Right renal pelvis (tissue), 4 donors: ENCODE measurements around the gene WASF2. TPM values are rescaled to one million over a fixed set of nuclear protein-coding genes. Genes with fewer than 3 reads are reported as not detected.
"Not testable (repeated sequence)": the region's sequence is repeated elsewhere in the genome, so short reads cannot be mapped to it uniquely, and the experiment has no call there.

Source experiments
- DNase-seq, 4 donors: peaks; one replicate each; pipeline ENCODE4 v3.0.0-alpha.2; 2013; ENCODE audit warnings: low read depth in 4 of 4, low spot score in 3 of 4, missing footprints in 1 of 4
- polyA plus RNA-seq, 4 donors: library from polyadenylated mRNA; unstranded; fragments of 120-200 nt; gene quantifications; one replicate each; pipeline ENCODE4 v1.2.1, GENCODE V29; 2013; ENCODE audit not compliant: insufficient read length in 4 of 4

The WASF2 gene
- polyA plus RNA-seq, 4 donors: 121 to 141 (median 136) TPM

DNA sequence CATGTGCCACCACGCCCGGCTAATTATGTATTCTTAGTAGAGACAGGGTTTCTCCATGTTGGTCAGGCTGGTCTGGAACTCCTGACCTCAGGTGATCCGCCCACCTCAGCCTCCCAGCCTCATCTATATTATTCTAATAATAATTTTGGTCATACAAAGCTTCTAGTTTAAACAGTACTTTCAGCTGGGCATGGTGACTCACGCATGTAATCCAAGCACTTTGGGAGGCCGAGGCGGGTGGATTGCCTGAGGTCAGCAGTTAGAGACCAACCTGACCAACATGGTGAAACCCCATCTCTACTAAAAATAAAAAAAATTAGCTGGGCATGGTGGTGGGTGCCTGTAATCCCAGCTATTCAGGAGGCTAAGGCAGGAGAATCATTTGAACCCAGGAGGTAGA is 26.1 kb downstream of the WASF2 start:
- not testable (repeated sequence) for DNase-seq

DNA sequence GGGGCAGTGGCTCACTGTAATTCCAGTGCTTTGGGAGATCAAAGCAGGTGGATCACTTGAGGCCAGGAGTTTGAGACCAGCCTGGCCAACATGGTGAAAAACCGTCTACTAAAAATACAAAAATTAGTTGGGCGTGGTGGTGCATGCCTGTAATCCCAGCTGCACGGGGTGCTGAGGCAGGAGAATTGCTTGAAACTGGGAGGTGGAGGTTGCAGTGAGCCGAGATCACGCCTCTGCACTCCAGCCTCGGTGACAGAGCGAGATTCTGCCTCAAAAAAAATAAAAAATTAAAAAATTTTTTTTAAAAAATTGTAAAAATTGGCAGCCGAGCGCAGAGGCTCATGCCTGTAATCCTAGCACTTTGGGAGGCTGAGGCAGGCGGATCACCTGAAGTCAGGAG is 31.4 kb downstream of the WASF2 start:
- not testable (repeated sequence) for DNase-seq

DNA sequence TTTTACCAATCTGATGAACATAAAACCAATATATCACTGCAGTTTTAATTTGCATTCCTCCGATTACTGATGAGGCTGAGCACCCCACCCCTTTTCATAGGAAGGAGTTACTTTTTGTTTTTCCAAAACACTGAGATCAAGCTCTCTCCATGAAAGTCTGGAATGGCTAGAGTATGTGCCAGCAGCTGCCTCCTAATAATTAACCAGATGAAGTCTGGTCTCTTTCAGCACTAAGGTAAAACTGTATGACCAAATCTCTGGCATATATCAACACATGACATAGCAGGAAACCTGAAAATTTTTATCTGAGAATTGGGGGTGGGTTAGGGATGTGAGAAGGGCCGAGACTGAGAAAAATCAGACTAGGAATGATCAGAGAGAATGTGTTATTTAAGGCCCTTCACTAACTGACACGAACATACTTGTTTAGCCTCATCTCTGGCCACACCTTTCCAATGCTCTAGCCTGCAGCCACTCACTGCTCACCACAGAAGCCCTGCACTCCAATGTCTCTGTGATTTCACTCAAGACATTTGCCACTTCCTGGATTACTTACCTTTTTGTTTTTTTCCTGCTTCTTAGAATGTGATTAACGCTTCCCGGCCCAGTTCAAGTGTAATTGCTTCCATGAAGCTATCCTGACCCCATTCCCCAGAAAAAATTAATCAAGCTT is 34.7 kb downstream of the WASF2 start:
- no peak for DNase-seq

GRCh38 chr1:27454610-27455009 is 35.4 kb downstream of the WASF2 start:
- no peak for DNase-seq

DNA sequence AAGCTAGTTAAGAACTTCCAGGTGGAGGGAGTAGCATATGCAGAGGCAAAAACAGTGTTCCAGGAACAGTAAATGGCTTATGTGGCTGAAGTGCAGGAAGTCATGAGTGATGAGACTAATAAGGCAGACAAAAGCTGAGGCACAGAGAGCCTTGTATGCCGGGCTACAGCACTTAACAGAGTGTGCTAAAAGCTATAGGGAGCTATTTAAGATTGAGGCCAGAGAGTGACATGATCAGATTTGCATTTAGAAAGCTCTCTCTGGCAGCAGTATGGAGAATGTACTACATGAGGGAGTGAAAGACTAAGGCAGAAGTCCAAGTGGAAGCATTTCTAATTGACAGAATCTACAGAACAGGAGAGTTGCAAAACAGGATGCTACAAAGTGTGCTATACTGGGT is 38.6 kb downstream of the WASF2 start:
- DNase-seq: no peak

DNA sequence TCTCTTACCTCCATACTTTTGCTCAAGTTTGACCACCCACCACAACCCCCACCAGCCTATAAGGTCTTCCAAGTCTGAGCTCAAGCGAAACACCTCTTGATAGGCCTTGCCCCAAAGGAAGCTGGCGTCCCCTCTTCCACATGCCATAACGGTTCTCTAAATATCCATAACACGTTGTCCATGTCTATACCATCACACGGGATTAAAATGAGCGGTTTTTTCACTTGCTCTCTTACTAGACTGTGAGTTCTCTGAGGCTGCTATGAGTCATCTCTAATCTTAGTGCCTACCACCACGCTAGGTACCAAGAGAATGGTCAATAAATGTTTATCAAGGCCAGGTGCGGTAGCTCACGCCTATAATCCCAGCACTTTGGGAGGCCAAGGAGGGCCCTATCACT is 41.0 kb downstream of the WASF2 start:
- no peak for DNase-seq

DNA sequence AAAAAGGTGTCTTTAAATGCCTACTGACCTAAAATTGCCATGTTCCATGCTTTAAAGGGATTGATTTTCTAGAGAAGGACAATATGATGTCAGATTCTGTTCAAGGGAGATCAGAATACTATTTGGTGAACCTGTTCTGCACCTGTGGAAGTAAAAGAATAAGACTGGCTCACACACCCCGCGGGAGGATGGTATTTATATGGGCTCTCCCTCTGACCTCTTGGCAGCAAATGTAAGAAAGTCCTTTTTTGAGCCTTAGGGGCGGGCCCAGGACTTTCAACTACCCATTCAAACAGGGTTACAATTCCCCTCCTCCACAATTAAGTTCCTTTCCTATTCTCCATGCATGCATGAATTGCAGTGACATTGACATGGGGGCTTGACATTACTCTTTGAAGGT is 42.1 kb downstream of the WASF2 start:
- no peak for DNase-seq

DNA sequence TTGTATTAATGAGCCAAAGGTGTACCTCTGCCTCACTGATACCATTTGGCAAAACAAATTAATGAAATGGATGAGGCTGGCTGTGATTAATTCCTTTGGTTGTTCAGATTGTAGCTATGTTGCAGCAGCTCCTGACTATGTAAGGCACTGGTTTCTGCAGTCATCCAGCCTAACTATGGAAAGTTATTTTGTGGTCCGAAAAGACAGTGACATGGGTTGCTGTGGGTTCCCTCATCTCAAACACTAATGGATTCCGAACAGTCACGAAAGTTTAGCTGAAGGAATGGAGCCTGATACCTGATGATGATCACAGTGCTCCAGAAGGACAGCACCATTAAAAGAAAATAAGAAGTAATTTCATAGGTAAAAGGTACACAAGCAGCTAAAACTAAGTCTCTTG is 42.6 kb downstream of the WASF2 start:
- DNase-seq: no peak

- no peak for DNase-seq
Measured at GRCh38 chr1:27446496-27447020, 43.4 kb downstream of the WASF2 start.

GRCh38 chr1:27445177-27445936 is 44.6 kb downstream of the WASF2 start:
- no peak for DNase-seq

DNA sequence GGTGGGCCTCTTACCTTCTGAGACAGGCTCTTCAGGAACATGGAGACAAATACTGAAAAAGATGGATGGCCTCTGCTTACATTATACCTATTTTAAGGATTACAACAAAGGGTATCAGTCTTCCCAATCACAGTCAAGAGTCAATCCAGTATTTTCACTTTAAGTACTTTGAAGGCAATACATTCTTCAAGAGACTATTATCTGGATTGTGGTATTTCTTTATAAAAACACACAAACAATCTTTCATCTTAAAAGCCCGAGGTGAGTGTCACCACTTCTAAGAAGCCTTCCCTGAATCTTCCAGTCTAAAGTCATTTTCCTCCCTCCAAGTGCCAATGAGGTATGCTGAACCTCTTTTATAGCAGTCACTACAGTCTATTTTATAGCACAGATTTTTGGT is 45.3 kb downstream of the WASF2 start:
- no peak for DNase-seq

GRCh38 chr1:27439150-27439549 is 50.8 kb downstream of the WASF2 start:
- no peak for DNase-seq

- no peak for DNase-seq
Measured at GRCh38 chr1:27438621-27439061, 51.3 kb downstream of the WASF2 start.

DNA sequence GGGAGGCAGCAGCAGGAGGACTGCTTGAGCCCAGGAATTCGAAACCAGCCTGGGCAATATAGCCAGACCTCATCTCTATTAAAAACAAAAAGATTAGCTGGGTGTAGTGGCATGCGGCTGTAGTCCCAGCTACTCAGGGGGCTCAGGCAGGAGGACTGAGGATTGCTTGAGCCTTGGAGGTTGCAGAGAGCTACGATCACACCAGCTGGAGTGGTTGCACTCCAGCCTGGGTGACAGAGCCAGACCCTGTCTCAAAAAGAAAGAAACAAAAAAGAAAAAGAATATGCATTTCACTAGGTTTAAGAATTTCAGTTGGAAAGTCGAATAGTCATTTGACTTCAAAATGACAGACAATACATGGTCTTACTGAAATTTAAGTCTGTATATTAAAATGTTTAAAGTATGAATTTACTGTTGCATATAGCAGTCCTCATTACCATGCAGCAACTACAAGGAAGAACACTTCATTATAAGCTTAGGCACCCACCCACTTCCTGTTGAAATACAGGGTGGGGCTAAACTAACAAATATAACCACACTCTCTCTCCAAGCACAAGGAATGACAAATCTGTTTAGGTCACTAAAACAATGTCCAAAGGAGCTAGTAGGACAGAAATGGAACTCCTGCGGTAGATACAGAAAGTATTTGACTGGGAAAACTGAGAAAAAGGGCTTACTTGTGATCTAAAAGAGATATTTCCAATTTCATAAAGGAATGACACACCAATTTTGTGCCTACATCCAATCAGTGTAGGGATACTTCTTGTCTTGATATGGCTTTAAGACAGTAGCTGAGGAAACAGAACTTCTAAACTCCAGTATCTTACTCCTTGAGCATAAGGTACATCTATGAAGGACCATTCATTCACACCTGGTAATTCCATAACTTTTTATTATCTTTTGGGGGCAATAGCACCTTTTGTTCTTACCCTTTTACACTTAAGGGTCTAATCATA is 53.5 kb downstream of the WASF2 start:
- DNase-seq: no peak

DNA sequence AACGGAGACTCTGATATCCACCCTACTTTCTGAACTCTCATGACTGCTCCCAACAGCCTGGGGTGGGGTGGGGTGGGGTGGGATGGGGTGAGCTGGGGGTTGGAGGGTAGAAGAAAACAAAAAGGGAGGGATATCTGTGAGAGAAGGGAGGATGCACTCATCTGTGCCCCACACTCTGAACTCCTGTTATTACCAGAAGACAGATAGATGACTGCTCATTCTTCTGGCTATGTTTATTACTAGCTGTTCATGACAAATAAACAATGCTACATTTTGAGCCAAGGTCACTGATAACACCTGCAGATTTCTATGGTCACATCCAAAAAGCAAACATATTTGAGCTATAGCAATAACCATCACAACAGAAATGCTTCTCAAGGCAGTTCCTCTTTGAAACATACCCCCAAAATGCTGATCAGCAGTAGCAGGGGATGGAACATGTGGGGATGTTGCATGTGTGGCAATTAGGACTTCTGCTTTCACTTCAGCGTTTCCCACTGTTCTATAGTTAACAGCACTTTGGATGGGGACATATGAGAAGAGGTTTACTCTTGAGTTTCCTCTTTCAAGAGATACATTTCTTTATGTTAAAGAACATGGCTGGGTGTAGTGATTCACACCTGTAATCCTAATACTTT is 54.3 kb downstream of the WASF2 start:
- DNase-seq: no peak

GRCh38 chr1:27433706-27434105 is 56.3 kb downstream of the WASF2 start:
- DNase-seq: no peak

DNA sequence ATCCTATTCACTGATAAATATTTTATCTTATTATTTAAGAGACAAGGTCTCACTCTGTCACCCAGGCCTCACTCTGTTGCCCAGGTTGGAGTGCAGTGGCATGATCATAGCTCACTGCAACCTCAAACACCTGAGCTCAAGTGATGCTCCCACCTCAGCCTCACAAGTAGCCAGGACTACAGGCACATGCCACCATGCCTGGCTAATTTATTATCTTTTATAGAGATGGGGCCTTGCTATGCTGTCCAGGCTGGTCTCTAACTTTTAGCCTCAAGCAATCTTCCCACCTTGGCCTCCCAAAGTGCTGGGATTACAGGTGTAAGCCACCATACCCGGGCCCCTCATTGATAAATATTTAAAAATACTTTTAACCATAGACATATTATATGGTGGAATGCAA is 57.2 kb downstream of the WASF2 start:
- DNase-seq: not testable (repeated sequence)

GRCh38 chr1:27431601-27431940 is 58.4 kb downstream of the WASF2 start:
- DNase-seq: no peak

- no peak for DNase-seq
Measured at GRCh38 chr1:27430903-27431600, 58.9 kb downstream of the WASF2 start.

DNA sequence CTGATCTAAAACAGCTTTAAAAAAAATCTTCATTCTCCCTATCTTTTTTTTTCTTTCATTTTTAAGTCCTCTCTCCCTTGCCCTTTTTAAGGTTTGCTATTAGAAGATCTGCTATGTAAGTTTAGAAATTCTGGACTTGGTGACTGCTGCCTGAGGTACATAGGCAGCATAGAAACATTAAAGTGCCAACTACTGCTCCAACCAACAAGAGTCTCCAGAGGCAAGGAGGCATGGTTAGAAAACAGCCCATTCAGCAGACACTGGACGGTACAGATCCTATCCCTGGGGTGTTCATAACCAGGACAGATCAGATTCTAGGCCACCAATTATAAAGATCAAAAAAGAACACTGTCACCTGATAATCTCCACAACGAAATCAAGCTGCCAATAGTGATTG is 60.9 kb downstream of the WASF2 start:
- DNase-seq: no peak
